Stimulated activated CD8-positive, alpha-beta memory T cell treated with anti-CD3 and anti-CD28 coated beads, Interleukin-15, amount 100 ng/mL, for 24 hours (primary cell): ENCODE measurements around the gene ABLIM3.

Source experiments
- DNase-seq: peaks from one replicate; pipeline ENCODE4 v3.0.0-alpha.2; 2020; ENCODE audit warnings: low read depth

The ABLIM3 gene

DNA sequence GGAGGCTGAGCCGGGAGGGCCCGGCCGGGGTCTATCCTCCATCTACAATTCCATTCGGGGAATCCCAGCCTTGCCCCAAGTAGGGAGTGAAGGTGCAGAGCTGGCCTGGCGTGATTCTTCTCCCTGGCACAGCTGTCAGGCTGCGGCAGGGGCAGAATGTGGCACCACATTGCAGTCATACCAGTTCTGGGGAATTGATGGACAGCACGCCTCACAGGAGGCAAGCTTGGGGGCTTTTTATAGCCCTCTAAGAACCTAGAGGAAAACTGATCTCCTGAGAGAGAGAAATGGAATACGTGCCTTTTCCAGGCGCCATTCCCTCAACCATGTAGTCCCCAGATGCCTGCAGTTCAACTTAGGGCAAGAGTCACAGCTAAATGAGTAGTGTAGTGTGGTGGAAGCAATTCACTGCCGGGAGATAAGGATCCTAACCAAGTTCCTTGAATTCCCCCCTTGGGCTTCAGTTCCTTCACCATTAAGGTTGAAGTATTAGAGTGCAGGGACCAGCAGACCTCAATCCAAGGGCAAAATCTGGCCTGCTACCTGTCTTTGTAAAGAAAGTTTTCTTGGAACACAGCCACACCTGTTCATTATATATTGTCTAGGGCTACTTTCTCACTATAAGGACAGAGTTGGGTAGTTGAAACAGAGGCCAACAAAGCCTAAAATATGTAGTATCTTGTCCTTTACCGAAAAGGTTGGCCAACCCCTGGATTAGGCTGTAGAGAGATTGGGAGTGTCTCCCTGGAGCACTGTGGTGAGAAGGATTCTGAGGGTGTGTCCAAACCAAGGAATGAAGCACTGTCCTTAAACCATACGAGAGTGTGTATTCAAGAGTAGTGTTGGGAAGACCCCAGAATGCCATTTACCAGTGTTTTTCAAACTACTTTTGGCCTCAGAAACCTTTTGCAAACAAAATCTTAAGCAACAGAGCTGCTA, 141.0 kb downstream of the ABLIM3 start:
- DNase-seq, result no peak

DNA sequence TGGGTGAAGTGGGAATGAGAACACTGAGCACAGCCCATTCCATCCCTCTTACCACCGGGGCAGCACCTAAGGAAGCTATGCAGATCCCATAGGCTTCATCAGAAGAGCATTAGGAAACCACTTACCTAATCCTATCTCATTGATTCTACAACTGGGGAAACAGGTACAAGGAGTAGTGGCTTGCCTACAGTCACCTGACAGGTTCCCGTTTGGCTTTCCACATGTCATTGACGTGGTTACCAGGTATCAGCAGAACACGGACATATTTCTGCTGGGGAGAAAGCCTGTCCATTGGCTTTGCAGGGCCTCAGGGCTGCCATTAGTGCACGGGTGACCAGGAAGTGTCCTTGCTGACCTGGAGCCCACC, 141.7 kb downstream of the ABLIM3 start:
- no peak for DNase-seq

DNA sequence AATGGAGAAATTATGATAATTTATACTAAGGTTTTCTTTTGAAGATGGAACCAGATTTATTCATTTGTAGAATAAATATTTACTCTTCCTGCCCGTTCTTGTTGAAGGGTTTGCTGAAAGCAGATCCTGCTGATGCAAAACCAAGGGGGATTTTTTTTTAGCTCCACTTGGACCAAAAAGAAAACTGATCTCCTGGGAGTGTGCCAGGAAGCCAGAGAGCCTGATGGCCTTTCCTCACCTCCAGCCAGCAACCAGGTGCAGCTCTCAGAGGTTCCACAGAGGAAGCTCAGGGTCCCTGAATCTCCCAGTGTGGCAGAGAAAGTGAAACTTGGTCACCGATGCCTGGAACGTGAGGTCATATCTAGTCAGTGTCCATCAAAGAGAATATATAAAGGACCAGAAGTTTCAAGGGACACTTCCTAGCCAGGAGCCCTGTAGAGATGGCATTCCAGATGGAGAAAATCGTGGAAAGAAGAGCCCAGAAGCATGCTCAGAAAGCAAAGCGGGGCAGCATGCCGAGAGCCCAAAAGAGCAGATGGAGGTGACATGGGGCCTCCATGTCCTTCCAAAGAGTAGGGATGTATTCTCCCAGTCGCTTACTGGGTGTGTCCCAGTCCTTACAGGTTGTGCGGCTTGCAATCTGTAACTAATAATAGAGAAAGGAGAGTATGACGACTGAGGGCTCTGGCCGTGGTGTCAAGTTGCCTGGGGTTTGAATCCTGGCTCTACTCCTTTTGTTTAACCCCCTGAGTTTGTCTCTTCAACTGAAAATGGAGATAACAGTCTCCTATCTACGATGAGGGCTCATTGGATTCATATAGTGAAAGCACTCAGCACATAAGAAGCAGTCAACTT, 142.6 kb downstream of the ABLIM3 start:
- DNase-seq, result no peak

DNA sequence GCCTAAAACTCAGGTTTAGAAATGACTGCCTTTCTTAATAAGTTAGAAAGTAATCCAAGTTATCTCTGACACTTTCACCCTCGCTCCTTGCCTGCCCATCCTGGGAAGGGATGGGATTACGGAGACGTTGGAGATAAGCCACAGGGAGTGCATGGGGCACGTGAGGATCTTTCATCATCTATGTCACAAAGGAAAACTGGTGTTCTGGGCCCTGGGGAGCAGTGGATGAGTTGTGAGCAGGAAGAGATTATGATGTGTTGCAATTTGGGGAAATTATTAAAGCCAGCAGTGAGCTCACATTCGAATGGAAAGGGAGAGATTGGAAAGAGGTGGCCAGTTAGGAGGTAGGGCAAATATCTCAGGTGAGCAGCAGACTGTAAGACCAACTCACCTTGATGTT, 143.2 kb downstream of the ABLIM3 start:
- no peak for DNase-seq

DNA sequence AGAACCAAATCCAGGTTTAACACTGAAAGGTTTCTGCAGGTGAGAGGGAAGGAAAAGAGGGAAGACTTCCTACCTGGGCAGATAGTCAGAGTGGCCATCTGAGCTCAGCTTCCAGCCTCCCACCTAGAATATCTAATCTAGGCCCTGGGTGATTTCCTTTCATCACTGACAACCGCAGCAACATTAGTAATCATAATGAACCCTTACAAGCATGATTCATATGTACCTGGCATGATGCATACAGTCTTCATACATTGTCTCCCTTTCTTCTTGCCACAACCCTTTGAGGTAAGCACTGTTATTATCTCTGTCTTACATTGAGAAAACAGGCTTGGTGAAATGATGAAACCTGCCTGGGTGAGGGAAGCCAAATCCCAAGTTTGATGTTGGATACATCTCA, 143.9 kb downstream of the ABLIM3 start:
- DNase-seq, result no peak

DNA sequence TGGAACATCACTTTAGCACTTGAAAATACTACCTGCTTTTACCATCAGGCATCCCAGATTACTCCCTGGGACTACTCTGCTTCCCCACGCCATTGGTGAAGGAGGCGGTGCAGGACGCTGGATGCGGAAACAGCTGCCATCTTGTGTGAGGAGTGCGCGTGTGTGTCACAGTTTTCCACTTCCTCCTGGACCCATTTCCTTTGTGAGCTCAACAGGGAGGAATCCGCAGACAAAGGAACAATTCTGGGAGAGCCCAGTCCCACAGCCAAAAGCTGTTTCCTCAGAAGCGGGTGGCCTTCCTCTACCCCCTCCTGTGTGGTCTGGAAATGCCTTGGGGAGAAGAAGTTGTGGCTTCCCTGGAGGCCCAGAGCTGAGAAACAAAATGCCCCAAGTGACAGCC, 147.1 kb downstream of the ABLIM3 start:
- no peak for DNase-seq

DNA sequence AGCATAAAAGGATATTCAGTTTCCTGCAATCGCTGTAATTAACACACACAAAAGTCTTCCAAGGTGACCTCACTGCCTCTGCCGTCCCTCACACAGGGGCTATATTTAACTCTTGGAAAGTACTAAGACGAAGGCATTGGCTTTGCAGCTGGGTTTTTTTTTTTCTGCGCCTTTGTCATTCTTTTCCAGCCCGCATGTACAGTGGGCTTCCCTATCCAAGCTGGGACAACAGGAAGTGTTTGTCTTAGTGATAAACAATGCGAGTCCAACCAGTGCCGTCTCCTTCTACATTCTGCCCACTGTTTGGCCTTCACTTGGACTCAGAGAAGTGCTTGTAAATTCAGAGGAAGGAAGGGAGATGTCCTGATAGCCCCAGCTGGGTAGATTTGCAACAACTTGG, 148.0 kb downstream of the ABLIM3 start:
- DNase-seq, result no peak

DNA sequence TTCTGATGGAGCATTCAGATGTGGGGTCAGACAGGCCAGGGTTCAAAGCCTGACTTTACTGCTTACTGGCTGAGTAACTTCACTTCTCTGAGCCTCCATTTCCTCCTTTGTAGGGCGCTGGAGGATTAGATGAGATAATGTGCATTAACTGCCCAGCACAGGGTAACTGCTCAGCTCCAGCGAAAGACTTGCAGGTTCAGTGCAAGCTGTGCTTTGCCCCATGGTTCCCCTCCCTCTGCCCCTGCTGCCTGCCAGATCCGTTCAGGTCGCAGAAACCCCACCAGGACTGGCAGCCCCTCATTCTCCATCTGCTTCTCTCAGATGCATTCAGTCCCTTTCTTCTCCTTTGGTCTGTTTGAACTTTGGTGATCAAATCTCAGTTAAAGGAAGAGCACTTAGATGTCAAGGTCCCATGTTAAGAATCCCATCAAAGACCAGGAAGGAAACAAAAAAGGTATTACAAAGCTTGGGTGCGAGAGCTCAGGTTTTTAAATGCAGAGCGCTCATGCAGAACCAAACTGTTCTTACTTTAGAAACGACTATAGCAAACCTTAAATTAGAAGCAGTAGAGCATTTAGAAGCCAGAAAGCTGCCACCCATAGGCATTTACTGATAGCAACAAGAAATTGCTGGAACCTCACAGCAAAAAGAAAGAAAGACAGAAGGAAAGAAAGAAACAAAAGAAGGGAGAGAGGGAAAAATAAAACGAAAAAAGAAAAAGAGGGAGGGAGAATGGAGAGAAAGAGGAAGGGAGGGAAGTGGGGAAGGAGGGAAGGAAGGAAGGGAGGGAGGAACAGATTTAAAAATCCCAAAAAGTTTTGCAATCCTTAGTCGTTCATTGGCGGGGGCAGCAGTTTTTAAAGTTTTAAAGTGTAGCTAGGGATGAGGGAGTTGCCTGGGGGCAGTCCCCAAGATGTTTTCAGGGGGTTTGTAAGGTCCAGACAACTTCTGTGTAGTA, 153.9 kb downstream of the ABLIM3 start:
- DNase-seq, result no peak

DNA sequence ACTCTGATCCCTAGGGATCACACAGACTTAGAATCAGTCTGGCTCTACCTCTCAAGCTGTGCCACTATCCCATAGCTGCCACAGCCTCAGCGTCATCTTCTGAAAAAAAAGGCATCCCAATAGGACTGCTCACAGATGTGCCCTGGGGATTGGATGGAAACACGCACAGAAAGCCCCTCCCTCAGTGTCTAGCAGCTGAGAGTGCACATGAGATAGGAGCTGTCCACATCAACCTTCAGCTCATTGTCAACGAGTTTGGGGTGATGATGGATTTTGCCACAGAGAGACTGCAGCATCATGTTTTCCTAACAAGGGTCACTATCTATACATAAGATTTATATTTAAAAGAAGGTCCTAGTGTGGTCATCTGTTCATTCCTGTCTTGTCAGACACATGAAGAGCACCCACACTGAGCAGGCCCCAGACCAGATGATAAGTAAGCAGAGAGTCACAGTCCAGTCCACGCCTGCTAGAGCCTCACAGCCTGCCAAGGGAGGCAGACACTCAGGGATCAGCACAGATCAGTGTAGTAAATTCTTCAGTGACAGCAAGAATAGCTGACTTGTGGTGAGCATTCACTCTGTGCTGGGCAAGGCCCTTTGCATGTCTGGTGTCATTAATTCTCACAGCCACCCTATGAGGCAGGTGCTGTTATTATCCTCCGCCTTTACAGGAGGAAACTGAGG, 156.2 kb downstream of the ABLIM3 start:
- DNase-seq, result no peak

DNA sequence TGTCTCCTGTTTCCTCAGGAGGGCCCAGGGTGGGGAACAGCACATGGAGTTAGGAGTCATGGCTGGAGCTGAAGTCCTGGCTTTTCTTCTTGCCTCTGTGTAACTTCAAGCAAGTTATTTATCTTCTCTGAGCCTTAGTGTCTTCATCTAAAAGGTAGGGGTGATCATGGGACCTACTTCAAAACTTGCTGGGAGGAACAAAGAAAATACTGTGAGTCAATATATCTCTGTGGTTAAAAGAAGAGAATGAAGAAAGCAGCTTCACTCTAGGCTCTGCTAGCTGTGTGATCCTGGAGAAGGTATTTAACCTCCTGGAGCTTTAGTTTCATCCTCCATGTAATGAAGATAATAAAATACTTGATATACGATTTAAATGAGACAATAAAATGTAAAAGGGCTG, 156.9 kb downstream of the ABLIM3 start:
- no peak for DNase-seq

DNA sequence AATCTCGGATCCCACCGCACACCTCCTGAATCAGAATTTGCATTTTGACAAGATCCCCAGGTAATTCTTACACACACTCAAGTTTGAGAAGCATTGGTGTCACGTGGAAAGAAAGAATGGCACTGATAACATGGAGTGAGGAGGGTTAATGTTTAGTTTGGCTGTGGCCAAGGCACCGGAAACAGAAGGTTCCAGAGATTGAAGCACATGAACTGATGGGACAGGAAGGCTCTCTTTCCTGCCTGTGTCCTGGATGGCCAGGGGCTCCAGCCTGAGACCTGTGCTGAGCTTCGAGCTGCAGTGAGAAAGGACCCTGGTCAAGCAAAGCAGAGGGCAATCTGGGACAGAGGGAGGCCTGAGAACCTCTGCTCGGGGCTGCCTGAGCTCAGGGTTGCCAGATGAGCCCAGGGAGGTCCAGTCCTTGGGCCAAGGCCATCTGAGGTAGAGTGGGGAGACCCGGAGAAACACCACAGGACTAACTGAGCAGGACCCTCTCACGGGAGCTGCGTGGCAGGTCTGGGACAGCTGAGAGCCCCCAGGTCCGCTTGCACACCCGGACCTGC, 157.6 kb downstream of the ABLIM3 start:
- DNase-seq, result no peak

DNA sequence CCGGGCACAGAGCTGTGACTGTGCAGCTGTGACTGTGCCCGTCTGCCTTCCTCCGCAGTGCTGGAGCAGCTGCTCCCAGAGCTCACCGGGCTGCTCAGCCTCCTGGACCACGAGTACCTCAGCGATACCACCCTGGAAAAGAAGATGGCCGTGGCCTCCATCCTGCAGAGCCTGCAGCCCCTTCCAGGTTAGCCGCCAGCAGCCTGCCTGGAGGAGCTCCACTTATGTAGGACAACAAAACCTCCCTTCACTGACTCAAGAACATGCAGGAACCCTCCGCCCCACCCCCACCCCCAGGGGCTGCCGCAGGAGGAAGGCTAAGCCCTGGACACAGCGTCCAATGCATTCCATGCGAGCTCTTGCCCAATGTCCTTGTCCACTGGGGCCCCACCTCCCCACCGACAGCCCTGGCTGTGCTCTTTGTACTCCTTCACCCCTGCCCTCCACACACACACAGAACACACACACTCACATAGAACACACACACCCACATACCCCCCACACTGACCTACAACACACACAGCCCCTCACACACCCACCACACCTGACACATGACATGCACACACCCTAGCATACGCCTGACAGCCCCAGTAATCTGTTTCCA, 158.3 kb downstream of the ABLIM3 start:
- no peak for DNase-seq

DNA sequence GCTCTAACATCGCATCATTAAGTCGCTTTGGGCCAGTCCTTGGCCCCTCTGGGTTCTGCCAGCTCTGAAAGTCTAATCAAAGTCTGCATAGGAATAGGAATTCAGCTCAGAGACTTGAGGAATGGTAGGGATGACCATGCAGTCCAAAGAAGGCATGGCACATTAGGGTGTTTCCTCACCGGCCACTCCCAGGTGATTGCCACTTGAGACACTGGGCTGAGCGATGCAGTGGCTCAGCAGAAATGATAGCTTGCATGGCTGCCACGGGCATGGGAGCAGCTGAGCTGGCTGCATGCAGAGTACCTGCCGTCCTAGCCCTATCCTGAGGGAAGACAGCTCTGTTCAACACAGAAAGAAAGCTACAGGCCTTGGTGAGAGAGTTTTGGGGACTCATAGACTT, 159.1 kb downstream of the ABLIM3 start:
- DNase-seq, result no peak

DNA sequence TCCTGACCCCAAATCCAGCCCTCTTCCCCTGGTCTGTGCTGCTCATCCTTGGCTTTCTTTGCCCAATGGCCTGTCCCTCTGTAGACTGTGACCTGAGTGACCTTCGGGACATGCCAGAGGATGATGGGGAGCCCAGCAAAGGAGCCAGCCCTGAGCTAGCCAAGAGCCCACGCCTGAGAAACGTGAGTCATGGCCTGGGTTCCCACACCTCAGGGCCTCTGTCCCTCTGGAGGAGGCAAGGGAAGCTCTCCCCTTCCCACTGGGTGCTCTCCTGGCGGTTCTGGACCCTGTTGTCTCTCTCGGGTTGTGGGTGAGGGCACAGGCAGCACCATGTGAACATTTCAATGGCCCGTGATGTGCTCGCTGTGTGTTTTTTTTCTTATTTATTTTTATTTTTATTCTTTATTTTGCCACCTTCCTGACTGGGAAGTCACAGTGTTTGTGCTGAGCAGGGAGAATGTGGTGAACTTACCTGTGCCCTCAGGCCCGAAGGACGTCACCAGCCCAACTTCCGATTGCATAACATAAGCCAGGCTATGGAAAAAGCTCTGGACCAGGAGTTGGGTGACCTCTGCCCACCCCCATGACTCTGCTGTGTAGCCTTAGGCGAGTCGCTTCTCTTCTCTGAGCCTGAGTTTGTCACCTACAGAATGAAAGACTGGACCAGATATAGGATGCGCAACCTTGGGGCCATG, 159.9 kb downstream of the ABLIM3 start:
- DNase-seq, result no peak

DNA sequence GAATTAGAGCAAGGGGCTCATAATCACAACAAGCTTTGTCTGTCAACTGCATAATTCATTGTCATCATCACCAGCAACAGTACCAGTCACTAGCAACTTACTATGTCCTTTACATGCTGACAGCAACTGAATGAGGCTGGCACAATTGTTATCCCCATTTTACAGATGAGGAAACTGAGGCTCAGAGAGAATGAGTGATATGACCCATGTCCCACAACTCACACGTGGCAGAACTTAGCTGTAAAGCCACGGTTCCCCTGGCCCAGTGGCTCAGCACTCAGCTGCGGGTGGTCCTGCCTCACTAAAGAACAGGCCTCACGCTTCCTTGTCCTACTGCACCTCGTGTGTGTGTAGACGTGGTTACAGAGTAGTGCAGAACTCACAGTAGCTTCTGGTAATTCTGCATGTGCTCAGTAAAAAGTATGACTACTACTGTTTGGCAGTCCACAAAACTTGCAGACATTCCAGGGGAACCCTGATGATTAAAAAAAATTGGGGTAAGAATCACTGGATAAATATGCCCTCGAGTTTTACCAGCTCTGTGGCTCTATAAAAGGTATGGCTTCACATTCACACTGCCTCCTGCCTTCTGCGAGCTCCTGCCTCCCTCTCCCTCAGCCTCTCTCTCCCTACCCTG, 160.6 kb downstream of the ABLIM3 start:
- DNase-seq, result no peak

DNA sequence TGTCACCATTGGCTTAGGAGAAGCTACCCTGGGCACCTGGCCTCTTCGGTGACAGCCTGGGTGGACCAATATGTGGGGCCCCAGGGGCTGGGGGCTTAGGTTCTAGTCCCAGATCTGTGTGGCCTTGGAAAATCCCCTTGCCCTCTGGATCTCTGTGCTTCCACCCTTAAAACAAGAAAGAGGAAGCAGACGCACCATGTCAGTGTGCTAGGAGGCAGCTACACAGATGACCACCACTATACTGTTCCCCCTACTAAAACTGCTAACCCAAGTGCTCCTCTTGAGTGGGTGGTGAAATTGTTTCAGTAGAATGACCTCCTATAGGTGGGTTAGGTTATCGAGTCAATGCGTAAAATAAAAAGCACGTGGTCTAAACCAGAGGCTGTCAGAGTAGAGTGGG, 161.3 kb downstream of the ABLIM3 start:
- DNase-seq, result no peak

DNA sequence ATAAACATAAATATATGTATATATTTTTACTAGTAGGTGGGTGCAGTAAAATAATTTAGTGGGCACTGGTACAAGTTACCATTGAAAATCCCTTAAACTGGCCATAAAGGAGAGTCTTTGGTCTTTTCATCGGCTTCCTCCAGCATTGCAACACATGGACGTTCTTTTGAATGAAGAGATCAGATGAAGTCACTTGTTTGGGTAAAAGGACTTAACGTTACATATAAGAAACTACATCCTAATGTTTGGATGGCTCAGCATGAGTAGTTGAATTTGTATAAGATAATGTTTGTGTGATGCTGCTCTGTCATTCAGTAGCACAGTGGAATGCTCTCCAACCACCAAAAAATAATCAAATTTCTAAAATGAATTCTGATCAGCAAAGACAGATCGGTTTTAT, 161.9 kb downstream of the ABLIM3 start:
- no peak for DNase-seq

DNA sequence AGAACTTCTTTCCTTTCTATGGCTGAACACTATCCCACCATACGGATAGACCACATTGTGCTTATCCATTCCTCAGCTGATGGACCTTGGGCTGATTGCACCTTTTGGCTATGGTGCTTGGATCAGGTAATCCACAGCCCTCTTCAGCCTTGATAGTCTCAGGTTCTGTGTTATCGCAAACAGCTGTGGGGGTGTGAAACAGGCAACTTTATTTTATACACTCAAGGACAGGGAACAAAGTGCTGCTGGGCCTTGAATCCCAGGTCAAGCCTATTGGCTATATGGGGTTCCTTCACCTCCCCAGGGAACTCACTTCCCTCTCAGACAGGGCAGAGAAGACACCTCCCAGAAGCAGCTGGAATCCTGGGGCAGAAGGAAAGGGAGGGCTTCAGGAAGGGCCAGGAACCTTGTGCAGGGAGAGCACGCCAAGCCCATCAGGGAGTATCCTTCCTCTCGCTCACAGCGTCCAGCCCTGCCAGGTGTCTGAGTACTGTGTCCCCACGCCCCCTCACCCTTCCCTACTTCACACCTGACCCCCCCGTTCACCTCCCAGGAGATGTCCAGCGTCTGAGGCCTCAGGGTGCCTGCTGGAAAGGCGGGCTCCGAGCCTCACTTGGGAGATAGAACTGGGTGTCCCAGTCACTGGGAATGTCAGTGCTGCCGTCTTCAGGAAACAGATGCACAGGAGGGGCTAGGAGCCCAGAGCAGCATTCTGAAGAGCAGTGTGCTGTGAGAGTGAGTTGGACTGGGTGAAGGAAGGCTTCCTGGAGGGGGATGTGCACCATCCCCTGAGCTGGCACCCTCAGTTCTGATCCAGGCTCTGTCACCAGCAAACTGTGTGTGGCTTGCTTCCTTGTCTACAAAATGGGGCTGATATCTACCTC, 163.1 kb downstream of the ABLIM3 start:
- no peak for DNase-seq

DNA sequence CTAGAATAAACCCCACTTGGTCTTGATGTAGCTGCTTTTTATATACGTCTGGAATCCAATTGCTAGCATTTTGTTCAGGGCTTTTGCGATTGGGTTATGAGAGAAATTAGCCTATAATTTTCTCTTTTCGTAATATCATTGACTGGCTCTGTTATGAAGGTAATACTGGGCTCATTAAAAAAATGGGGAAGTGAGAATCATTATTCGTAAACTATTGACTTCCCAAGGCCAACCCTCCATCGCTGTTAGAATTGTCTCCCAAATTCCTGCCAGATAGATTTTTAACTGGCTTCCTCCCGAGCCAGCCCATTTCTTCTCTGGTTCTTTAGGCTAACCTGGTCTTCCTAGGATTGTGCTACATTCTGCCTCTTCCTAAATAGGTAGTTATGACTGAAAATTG, 168.1 kb downstream of the ABLIM3 start:
- no peak for DNase-seq
